ENCODE data around the gene DDX28.
A peak's percentile ranks its signal among the peaks of the same experiment; 100 is the strongest.
"Not testable (repeated sequence)": the region's sequence is repeated elsewhere in the genome, so short reads cannot be mapped to it uniquely, and the experiment has no call there.

The DDX28 gene

DNA sequence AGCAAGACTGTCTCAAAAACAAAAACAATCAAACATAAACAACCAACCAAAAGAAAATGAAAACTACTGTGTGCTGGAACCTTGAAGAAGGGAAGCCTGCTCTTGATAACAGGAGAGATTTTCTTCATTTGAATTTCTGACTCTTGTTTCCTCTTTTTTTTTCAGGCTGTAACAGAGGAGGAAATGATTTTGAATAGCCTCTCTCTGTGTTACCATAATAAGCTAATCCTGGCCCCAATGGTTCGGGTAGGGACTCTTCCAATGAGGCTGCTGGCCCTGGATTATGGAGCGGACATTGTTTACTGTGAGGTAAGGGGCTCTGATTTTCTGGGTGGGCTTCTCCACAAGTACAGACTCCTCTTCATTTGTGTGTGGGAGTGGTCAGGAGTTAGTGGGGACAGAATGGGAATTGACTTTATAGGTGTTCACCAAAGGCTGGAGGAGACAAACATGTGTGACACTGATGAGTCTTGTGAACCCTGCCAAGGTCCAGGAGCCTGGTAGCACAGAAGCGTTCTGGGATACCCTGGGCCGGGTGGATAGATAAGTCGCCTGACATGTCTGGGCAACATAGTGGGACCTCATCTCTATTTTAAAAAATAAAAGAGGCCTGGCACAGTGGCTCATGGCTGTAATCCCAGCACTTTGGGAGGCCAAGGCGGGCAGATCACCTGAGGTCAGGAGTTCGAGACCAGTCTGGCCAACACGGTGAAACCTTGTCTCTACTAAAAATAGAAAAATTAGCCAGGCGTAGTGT lies 15.0 kb upstream of the DDX28 start:
- no peak for DNase-seq (ENCODE audit: low read depth)

DNA sequence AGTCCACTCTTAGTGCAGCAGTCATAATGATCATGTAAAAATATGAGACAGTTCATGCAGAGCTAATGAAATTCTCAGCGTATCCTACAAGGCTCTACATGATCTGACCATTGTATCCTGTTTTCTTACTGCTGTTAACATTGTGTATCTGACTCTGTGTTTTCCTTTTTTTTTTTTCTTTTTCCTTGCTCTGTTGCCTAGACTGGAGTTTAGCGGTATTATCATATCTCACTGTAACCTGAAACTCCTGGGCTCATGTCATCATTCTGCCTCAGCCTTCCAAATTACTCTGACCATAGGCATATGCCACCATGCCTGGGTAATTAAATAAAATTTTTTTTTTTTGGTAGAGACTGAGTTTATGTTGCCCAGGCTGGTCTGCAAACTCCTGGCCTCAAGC lies 12.2 kb upstream of the DDX28 start:
- DNase-seq (ENCODE audit: low read depth) = no peak

DNA sequence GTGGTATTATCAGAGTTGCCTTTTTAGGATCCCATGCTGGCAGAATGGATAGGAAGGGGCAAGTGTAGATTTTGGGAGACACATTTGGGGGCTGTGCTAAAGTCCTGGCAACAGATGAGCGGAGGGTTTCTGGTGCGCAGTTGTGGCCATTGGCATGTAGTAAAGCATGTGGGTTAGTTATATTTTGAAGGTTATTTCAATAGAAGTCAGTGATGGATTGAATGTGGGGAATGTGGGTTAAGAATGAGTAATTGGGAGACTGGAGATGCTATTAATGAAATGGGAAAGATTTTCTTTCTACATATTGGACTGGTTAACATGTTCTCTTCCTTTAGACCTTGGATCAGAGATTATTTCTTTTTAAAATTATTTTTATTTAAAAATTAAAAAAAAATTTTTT lies 10.1 kb upstream of the DDX28 start:
- DNase-seq (ENCODE audit: low read depth) = no peak

DNA sequence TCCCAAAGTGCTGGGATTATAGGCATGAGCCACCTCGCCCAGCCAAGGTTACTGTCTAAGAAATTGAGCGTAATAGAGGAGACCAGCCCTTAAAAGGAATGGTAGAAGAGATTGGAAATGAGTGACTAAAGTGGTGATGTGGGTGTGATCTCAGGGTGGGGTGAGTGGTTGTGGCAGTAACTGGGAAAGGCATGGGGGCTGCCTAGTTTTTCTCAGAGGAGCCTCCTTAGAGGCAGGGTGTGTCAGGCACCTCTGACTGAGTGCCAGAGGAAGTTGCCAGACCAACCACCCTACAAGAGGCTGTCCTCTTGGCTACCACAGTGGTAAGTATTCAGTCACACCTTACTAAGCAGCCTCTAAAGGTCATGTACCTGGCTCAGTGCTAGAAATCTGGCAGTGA lies 8.9 kb upstream of the DDX28 start:
- no peak for DNase-seq (ENCODE audit: low read depth)

DNA sequence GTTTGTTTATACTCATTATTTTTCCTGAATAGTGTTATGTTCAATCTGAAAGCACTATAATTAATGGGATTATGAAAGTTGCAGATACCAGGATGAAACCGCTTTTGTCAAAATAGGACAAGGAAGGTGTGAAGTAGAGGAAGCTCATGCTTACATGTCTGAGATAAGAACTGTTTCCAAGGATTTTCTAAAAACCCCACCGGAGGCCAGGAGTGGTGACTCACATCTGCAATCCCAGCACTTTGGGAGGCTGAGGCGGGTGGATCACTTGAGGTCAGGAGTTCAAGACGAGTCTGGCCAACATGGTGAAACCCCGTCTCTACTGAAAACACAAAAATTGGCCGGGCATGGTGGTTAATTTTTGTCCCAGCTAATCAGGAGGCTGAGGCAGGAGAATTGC lies 7.1 kb upstream of the DDX28 start:
- DNase-seq (ENCODE audit: low read depth) = not testable (repeated sequence)

DNA sequence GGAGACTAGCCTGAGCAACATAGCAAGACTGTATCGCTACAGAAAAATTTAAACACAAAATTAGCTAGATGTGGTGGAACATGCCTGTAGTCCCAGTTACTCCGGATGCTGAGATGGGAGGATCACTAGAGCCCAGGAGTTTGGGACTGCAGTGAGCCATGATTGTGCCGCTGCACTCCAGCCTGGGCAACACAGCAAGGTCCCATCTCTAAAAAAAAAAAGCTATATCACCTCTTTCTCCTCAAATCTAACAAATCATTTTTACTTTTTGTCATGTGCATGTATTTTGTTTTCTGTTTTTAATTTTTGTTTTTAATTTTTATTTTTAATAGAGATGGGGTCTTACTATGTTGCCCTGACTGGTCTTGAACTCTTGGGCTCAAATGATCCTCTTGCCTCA lies 6.0 kb upstream of the DDX28 start:
- DNase-seq (ENCODE audit: low read depth) = no peak

DNA sequence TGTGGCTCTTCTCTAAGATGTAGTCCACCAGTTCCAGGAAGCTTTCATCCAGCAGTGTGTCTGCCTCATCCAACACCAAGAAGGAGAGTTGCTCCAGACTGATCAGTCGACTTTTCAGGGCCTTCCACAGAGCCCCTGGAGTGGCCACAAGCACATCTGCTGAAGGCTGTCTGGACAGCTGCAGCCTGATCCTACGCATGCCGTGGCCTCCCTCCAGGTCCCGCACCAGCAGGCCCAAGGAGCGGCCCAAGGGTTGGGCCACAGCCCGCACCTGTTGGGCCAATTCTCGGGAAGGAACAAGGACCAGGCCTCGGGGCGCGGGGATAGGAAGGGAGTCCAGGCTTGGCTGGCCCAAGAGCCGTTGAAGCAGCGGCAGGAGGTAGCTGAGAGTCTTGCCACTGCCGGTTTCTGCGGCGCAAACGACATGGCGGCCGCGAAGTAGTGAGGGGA lies 729 bp downstream of the DDX28 start:
- no peak for DNase-seq (ENCODE audit: low read depth)

DNA sequence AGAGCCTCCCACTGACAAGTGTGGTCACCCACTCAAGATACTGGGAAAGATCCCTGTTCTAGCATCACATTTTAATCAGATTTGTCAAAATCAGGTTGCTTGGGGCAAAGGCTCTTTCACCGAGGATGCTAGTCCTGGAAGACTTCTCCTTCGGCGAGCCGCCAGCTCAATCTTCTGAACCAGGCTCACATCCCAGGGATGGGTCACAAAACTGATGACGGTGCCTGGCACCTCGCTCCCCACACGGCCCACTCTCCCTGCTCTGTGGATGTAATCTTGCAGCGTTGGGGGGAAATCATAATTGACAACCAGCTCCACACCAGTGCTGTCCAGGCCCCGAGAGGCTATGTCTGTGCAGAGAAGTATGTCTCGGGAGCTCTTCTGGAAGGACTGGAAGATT lies 1.5 kb downstream of the DDX28 start:
- DNase-seq (ENCODE audit: low read depth) = no peak

DNA sequence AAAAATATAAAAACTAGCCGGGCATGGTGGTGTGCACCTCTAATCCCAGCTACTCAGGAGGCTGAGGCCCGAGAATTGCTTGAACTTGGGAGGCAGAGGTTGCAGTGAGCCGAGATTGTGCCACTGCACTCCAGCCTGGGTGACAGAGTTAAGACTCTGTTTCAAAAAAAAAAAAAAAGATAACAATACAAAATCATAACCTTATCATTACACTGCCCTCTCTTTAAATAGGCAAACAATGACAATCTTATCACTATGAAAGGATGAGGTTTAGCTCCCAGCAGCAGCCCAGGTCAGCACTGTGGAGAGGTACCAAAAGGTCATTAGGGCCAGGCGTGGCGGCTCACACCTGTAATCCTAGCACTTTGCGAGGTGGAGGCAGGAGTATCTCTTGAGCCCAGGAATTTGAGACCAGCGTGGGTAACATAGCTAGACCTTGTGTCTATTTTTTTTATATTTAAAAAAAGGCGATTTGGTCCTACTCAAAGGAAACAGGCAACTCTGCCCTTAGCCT lies 3.8 kb downstream of the DDX28 start:
- no peak for DNase-seq (ENCODE audit: low read depth)

DNA sequence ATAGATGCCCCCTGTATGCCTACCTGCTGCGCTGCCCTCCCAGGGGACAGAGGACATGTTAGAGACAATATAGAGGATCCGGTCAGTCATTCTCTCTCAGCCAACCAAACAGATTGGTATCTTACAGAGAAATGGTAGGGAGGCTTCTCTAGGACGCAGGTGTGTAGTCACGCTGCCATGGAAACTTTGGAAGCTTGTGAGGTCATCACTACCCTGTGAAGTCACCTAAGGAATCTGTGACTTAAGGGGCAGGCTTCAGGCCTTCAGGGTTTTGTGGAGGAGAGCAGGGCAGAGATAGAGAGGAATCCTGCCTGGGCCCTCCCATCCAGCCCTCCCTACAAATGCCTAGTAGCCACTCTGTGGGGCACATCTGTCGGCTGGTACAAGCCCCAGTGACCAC lies 7.4 kb downstream of the DDX28 start, which contains the start of gene DPEP2NB:
Gene DPEP2NB, minus strand, starts transcription at position 231 of the 400 bp plus-strand sequence. Its CDS starts 141 bp downstream, at position 90.
- no peak for DNase-seq (ENCODE audit: low read depth)

DNA sequence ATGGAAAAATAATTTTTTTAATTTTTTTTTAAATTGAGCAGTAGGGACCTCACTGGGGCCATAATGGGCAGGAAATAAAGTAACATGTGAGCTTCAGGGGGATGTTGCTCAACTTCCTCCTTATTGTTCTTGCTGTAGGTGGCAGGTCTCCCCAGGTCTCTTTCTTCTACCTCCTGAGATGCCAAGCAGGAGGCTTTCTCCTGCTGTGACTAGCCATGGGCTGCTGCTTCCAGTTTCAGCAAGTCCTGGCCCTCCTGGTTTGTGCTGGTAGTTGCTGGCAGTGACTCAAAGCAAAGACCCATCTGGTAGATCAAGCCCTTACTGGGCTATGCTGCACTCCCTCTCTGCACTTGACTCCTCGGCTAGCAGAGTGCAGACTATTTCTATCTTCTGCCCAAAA lies 9.6 kb downstream of the DDX28 start:
- DNase-seq (ENCODE audit: low read depth) = no peak

DNA sequence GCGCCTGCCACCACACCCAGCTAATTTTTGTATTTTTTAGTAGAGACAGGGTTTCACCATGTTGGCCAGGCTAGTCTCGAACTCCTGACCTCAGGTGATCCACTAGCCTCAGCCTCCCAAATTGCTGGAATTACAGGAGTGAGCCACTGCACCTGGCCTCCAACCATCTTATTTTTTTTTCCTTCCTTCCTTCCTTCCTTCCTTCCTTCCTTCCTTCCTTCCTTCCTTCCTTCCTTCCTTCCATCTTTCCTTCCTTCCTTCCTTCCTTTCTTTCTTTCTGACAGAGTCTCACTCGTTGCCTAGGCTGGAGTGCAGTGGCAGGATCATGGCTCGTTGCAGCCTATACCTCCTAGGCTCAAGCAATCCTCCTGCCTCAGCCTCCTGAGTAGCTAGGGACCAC lies 13.2 kb downstream of the DDX28 start:
- not testable (repeated sequence) for DNase-seq (ENCODE audit: low read depth)

DNA sequence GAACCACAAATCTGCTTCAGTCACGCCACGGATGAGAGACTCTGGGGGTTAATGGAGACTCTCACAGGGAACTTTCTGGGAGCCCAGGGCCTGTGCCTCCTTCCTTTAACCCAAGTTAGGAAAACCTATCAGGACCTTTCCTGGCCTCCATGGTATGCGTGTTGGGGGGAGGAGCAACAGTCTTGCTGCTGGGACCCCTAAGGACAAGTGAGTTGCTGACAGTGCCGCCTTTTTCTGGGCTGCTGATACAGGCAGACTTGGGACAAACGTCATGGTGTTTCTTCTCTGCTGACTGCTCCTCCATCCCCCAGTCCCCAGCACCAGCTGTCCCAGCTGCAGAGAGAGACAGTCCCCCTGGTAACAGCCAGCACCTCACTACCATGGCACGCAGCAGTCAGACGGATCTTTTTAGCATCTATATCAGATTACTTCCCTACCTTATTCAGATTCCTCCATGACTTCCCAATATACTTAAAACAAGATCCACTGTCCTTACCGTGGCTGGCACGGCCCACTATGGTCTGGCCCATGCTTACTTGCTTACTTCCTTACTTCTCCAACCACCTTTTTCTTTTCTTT lies 13.8 kb downstream of the DDX28 start:
- no peak for DNase-seq (ENCODE audit: low read depth)

DNA sequence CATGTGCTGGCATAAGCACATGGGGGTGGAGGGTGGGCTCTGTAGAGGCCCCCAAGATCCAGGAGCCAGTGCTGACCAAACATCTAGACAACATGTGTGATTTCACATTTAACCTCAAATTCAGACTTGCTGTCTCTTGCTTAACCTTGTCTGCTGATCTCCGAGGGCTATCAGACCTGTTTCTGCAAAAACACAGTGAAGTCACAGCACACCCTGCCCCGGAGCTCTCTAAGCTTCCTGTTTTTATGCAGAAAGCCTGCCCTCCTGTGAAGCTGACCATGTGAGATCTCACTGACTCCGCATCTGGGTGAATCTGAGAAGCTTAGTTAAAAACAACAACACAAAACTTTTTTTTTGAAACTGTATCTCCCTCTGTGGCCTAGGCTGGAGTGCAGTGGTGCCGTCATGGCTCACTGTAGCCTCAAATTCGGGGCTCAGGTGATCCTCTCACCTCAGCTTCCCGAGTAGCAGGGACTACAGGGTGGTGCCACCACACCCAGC lies 17.2 kb downstream of the DDX28 start:
- DNase-seq (ENCODE audit: low read depth) = no peak

DNA sequence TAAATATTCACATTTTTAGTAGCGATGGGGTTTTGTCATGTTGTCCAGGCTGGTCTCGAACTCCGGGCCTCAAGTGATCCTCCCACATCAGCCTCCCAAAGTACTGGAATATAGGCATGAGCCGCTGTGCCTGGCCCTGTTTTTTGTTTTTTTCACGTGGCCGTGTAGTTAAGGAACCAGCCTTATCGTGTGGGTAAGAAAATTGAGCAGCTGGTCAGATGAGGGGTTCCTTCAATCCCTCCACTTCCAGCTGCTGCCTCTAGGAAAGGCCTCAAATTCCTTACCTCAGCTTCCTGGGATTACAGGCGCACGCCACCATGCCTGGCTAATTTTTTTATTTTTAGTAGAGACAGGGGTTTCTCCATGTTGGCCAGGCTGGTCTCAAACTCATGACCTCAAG lies 17.8 kb downstream of the DDX28 start:
- DNase-seq (ENCODE audit: low read depth) = no peak

DNA sequence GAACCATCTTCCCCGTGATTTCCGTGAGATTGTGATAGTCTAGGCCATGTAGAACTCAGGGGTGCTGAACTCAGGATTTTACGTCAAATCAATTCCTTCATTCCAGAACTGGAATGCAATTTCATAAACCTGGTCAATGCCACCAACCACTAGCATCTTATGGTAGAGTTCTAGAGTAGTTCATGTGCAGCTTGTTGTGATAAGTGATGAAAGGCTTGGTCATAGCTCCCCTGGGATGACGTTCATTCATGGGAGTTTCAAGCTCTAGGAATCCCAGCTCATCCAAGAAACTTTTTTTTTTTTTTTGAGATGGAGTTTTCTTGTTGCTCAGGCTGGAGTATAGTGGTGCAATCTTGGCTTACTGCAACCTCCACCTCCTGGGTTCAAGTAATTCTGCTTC lies 20.0 kb downstream of the DDX28 start:
- DNase-seq (ENCODE audit: low read depth) = peak; percentile 73

DNA sequence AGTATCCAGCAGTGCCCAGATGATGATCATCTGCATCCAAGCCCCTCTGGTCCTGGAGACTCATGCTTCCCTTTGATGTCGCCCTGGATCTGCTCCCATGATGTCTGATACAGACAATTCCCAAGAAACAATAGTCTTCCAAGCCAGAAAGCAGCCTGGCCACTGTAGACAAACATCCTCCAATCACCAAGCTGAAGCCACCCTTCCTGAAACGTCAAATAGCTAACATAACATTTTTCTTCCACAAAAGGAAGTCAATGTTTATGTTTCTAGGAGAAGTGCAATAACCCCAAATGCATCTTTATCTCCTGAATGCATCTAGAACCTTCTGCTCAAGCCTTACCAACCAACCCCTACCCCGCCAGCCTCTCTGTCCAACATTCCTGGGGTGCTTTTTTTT lies 22.6 kb downstream of the DDX28 start:
- DNase-seq (ENCODE audit: low read depth) = no peak

DNA sequence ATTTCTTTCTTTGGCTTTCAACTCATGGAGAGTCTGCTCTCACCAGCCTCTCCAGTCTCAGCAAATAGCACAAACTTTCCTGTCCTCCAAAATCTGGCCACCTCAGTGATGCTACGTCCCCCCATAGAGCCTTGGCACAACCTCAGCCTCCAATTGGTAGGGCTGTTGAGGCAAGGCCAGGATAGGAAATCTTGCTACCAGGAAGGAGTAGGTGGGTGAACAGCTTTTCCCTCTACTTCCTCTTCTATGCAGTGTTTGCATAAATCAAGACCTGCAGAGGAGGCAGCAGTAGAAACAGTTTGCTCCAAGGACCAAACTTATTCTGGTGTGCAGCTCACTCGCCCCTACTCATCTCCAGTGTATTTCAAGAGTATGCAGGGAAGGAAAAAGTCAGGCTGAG lies 23.0 kb downstream of the DDX28 start:
- DNase-seq (ENCODE audit: low read depth) = no peak

DNA sequence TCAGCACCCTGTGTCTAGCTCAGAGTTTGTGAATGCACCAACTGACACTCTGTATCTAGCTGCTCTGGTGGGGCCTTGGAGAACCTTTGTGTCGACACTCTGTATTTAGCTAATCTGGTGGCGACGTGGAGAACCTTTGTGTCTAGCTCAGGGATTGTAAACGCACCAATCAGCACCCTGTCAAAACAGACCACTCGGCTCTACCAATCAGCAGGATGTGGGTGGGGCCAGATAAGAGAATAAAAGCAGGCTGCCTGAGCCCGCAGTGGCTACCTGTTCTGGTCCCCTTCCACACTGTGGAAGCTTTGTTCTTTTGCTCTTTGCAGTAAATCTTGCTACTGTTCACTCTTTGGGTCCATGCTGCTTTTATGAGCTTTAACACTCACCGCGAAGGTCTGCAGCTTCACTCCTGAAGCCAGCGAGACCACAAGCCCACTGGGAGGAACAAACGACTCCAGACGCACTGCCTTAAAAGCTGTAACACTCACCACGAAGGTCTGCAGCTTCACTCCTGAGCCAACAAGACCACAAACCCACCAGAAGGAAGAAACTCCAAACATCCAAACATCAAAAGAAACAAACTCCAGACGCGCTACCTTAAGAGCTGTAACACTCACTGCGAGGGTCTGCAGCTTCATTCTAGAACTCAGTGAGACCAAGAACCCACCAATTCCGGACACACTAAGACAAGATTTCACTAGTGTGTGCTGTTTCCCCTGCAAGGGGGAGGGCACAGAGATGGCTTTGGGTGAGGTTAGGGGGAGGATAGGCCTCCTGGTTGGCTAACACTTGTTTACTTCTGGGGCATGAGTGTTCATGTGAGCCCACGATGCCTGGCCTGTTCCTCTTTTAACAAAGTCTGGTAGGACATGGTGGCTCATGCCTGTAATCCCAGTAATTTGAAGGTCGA lies 24.0 kb downstream of the DDX28 start, which contains the start of gene DPEP2:
Gene DPEP2, minus strand, starts transcription at position 706 of the 910 bp plus-strand sequence. CDS start 6,272 bp downstream, outside the sequence.
- not testable (repeated sequence) for DNase-seq (ENCODE audit: low read depth)

DNA sequence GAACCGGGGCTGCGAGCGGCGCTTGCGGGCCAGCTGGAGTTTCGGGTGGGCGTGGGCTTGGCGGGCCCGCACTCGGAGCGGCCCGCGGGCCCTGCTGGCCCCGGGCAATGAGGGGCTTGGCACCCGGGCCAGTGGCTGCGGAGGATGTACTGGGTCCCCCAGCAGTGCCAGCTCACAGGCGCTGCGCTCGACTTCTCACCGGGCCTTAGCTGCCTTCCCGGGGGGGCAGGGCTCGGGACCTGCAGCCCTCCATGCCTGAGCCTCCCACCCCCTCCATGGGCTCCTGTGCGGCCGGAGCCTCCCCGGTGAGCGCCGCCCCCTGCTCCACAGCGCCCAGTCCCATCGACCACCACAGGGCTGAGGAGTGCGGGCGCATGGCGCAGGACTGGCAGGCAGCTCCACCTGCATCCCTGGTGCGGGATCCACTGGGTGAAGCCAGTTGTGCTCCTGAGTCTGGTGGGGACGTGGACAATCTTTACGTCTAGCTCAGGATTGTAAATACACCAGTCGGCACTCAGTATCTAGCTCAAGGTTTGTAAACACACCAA lies 24.7 kb downstream of the DDX28 start:
- not testable (repeated sequence) for DNase-seq (ENCODE audit: low read depth)

DNA sequence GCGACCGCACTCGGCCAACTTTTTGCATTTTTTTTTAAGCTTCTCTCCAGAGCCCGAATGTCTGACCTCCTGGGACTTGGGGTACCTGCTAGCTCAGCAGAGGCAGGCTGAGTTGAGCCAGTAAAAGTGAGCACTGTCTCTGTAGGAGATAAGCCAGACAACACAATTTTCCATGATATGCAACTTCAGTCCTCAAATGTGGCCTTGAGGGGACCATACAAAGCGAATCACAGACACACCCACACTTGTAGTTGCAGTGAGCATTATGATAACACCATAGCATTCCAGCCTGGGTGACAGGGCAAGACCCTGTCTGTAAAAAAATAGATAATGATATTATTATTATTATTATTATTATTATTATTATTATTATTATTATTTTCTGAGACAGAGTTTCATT lies 26.4 kb downstream of the DDX28 start:
- DNase-seq (ENCODE audit: low read depth) = no peak

DNA sequence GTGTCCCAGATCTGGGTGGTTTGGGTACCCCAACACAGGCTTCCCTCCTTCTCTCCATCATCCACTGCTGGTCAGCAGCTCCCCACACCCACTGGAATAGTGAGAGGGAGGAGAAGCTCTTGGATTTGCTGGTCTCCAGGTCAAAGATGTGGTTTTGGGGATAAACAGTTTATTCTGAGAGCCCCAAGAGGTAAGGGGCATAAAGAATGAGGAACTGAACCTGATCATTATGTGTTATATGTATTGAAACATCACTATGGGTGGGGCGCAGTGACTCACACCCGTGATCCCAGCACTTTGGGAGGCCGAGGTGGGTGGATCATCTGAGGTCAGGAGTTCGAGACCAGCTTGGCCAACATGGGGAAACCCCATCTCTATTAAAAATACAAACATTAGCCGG lies 27.6 kb downstream of the DDX28 start:
- no peak for DNase-seq (ENCODE audit: low read depth)
